AG04450 (cell line): ENCODE results near the gene GOLGA6A. TPM values are rescaled to one million over a fixed set of nuclear protein-coding genes. Genes with fewer than 3 reads are reported as not detected.

Source experiments
- CTCF ChIA-PET: fragments of 300-600, 350-600 bp; formaldehyde crosslinking; extraction: SDS; loops from one replicate; lab custom pipeline; 2022; ENCODE audit warnings: antibody characterized with exemption, inconsistent platforms; lab: Charles Lee
- POLR2A ChIA-PET: fragments of 350-600 bp; formaldehyde crosslinking; extraction: SDS; loops from one replicate; lab custom pipeline; 2021; ENCODE audit warnings: antibody characterized with exemption, inconsistent platforms; lab: Yijun Ruan, JAX
- DNase-seq: peaks from one replicate; pipeline ENCODE4 v3.0.0-alpha.2; 2011; ENCODE audit warnings: low read depth, low spot score
- H3K27ac ChIP-seq: one replicate; pipeline ENCODE4 v1.5.1; 2012; ENCODE audit warnings: low read depth, low read length, control low read depth
- H3K27me3 ChIP-seq: one replicate; pipeline ENCODE4 v1.6.0; 2012; ENCODE audit warnings: low read length; ENCODE audit not compliant: control insufficient read depth, insufficient read depth
- H3K4me3 ChIP-seq: 2 replicates; pipeline ENCODE4 v1.5.1; 2011; ENCODE audit warnings: mild to moderate bottlenecking, low read depth, low read length, control low read depth
- H3K9me3 ChIP-seq: 2 replicates; pipeline ENCODE4 v1.5.1; 2012; ENCODE audit warnings: low read length; ENCODE audit not compliant: control insufficient read depth, insufficient read depth
- polyA plus RNA-seq: library from polyadenylated mRNA; depleted of rRNA; stranded (reverse); fragments of >200 nt; gene quantifications from 2 replicates; pipeline ENCODE4 v1.2.3, GENCODE V29; 2011
- TF ChIP-seq, protein P1 (sequence below): IDR thresholded peaks from 2 replicates; pipeline ENCODE4 v1.5.1; 2011; ENCODE audit warnings: low read depth, low read length, control low read depth, inconsistent platforms

The GOLGA6A gene
- polyA plus RNA-seq, 1 experiment, result not detected

DNA sequence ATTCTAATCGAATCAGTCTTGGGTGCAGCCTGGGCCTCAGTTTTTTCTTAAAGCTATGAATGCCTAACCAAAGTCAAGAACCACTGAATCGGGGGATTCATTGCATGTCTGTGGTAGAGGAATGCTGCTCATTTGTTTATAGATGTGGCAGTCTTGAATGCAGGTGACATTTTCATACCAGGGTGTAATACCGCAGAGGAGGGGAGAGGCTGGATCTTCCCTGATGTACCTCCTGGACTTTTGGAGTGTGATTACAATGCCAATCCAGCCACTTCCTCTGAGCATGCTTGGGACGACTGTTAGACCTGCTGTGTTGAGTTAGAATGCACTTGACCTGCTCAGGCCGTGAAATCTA is 42.7 kb downstream of the GOLGA6A start:
- TF ChIP-seq, protein P1, sequence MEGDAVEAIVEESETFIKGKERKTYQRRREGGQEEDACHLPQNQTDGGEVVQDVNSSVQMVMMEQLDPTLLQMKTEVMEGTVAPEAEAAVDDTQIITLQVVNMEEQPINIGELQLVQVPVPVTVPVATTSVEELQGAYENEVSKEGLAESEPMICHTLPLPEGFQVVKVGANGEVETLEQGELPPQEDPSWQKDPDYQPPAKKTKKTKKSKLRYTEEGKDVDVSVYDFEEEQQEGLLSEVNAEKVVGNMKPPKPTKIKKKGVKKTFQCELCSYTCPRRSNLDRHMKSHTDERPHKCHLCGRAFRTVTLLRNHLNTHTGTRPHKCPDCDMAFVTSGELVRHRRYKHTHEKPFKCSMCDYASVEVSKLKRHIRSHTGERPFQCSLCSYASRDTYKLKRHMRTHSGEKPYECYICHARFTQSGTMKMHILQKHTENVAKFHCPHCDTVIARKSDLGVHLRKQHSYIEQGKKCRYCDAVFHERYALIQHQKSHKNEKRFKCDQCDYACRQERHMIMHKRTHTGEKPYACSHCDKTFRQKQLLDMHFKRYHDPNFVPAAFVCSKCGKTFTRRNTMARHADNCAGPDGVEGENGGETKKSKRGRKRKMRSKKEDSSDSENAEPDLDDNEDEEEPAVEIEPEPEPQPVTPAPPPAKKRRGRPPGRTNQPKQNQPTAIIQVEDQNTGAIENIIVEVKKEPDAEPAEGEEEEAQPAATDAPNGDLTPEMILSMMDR, result no peak
- DNase-seq, result no peak

DNA sequence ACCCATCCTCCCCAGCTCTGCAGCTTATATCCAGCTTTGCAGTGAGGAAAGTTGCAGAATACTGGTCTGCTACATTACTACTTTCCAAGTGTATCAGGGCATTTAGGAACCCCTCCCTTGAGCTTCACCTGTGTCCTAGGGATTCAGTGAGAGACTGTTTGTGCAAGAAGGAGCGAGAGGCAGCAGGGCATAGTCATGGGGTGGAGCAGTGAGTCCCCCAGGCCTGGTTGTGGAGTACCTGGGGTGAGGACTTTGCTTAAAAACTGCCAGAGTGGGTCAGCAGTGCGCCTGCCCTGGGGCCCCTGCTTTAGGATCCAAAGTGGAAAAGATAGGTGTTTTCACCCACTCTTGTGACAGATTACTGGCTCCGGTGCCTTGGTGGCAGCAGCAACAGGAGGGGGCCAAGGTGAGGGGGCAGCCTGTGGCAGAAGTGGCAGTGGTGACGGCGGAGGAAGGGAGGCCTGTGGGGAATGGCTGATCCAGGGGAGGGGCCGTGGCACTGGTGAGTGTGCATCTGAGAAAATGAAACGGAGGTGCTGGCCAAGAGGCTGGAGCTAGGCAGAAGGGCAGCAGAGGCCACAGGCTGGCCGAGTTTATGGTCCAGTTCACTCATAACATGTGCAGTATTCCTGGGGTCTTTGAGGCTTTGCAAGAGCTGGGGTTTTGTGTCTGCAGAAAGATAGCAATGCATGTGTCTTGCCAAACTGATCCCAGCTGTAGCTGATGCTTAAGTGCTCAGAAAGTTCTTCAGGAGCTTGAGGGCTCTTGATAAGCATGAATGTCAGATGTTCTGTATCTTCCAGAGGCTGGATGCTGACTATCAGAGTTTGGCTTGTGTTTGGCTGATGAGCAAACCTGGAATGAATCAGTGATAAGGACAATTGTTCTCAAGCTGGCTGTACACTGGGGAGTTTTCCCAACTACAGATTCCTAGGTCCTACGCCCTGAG is 43.4 kb downstream of the GOLGA6A start:
- peak overlapping the region; percentile 87 for H3K27ac ChIP-seq

More for the DNA sequence above, 42.7 kb downstream of the GOLGA6A start:
- peaks cover 5% of the 10 kb centered on the region; the same call in 1 of the 2 replicates for H3K9me3 ChIP-seq
- peak overlapping the region; percentile 87 for H3K27ac ChIP-seq
- CTCF ChIA-PET, result interaction anchor here (0.8 to 5.9 kb wide), 9 partner anchors 8 to 283 kb away, joined by 3 to 163 read pairs (median 4); partner anchors contain the start of genes PML and STOML1
- POLR2A ChIA-PET, result interaction anchor here (1.7 to 2.7 kb wide), 2 partner anchors 9 to 12 kb away, joined by 7 to 15 read pairs; no protein-coding TSS in a partner anchor
- H3K4me3 ChIP-seq, result no peak overlapping the region
- H3K27me3 ChIP-seq, result no peaks in the 10 kb centered on the region

DNA sequence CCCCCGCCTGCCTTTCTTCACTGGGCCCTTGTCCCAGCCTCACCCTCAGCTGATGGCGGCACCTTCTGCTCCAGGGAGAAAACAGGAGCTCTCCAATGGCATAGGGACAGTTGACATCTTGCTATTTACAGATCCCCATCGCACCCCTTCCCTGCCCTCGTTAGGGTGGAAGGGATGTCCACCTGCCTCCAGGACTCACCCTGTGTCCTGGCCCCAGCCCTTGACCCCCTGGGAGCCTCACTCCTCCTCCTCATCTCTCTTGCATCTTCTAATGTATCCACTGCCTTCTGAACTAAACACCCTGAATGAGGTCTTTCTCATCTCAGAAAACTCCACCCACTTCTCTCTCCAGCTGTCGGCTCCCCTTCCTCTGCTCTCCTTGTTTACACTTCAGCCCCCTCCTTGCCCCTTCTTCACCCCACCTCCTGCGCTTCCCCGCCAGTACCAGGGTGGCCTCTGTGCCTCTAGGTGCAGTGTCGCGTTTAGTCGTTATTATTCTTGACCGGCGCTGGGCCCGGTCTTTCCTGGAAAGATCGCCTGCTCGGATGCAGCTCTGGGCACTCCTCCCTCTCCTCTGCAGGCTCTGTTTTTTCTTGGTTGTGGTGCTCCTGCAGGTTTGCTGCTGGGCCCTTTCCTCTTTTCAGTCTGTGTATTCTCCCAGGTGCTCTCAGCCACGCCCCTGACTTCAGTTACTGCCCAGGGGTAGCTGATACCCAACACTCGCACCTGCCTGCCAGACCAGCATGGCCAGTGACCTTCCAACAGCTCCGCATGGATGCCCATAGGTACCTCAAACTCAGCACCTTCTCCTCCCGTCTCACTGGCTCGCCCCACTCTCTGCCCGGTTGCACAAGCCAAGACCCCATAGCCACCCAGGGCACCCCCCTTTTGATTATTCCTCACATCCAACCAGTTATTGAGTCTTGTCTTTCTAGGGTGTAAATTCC is 44.9 kb downstream of the GOLGA6A start:
- H3K4me3 ChIP-seq, result no peak overlapping the region

More for the DNA sequence above, 43.4 kb downstream of the GOLGA6A start:
- no peak overlapping the region for H3K4me3 ChIP-seq
- no peaks in the 10 kb centered on the region for H3K27me3 ChIP-seq
- peaks cover 5% of the 10 kb centered on the region; the same call in 1 of the 2 replicates for H3K9me3 ChIP-seq
- DNase-seq, result no peak
- POLR2A ChIA-PET, result interaction anchor here (1.7 to 2.7 kb wide), 2 partner anchors 10 to 12 kb away, joined by 7 to 15 read pairs; no protein-coding TSS in a partner anchor
- CTCF ChIA-PET, result interaction anchor here (0.8 to 5.9 kb wide), 12 partner anchors 9 to 283 kb away, joined by 3 to 163 read pairs (median 4); partner anchors contain the start of genes PML and STOML1
- TF ChIP-seq, protein P1, result no peak

More for the DNA sequence above, 44.9 kb downstream of the GOLGA6A start:
- ChIA-PET POLR2A (interaction anchor here (2.0 kb wide), 1 partner anchor 65 kb away, joined by 10 read pairs; no protein-coding TSS in a partner anchor), CTCF (interaction anchor here (0.6 to 5.9 kb wide), 28 partner anchors 9 to 285 kb away, joined by 3 to 163 read pairs (median 5); partner anchors contain the start of gene PML)
- DNase-seq, result no peak
- TF ChIP-seq, protein P1, result no peak
- H3K27me3 ChIP-seq, result no peaks in the 10 kb centered on the region
- no peak overlapping the region for H3K27ac ChIP-seq
- peaks cover 5% of the 10 kb centered on the region; the same call in 1 of the 2 replicates for H3K9me3 ChIP-seq
